HUDEP-2 (cell line): ENCODE results near the gene ADH4.
"Not testable (repeated sequence)": the region's sequence is repeated elsewhere in the genome, so short reads cannot be mapped to it uniquely, and the experiment has no call there.

Experiments used
- DNase-seq, 76 experiments: peaks; one replicate each; lab custom pipeline; 2025; ENCODE audit not compliant: unreplicated experiment in 76 of 76; lab: John Stamatoyannopoulos, UW

Gene ADH4

GRCh38 chr4:99135541-99136162 lies 8.4 kb downstream of the ADH4 start:
- no peak for DNase-seq

GRCh38 chr4:99134586-99134985 lies 9.5 kb downstream of the ADH4 start:
- no peak for DNase-seq

- no peak for DNase-seq
Observed at GRCh38 chr4:99131378-99131777, 12.7 kb downstream of the ADH4 start.

- DNase-seq: no peak
Observed at GRCh38 chr4:99126376-99126775, 17.7 kb downstream of the ADH4 start.

- no peak for DNase-seq
Observed at GRCh38 chr4:99121008-99121407, 23.1 kb downstream of the ADH4 start.

- no peak for DNase-seq
Observed at GRCh38 chr4:99120501-99120900, 23.6 kb downstream of the ADH4 start.

- DNase-seq: peak in 1 of 76 experiments; percentile 0
Observed at GRCh38 chr4:99117876-99118693, 26.0 kb downstream of the ADH4 start.

- not testable (repeated sequence) for DNase-seq
Observed at GRCh38 chr4:99117122-99117841, 26.8 kb downstream of the ADH4 start.

GRCh38 chr4:99109286-99109685 lies 34.8 kb downstream of the ADH4 start:
- not testable (repeated sequence) for DNase-seq

GRCh38 chr4:99104153-99104552 lies 39.9 kb downstream of the ADH4 start:
- no peak for DNase-seq

- no peak for DNase-seq
Observed at GRCh38 chr4:99103166-99103565, 40.9 kb downstream of the ADH4 start.

- no peak for DNase-seq
Observed at GRCh38 chr4:99102634-99103033, 41.5 kb downstream of the ADH4 start.

GRCh38 chr4:99100876-99101275 lies 43.2 kb downstream of the ADH4 start:
- no peak for DNase-seq

GRCh38 chr4:99099814-99100213 lies 44.3 kb downstream of the ADH4 start:
- not testable (repeated sequence) for DNase-seq

- DNase-seq: no peak
Observed at GRCh38 chr4:99099311-99099710, 44.8 kb downstream of the ADH4 start.

GRCh38 chr4:99091841-99092240 lies 52.3 kb downstream of the ADH4 start:
- not testable (repeated sequence) for DNase-seq

- DNase-seq: peak in 1 of 76 experiments; percentile 14
Observed at GRCh38 chr4:99091216-99091575, 52.9 kb downstream of the ADH4 start.

- DNase-seq: no peak
Observed at GRCh38 chr4:99090481-99091215, 53.4 kb downstream of the ADH4 start.

- peak in 75 of 76 experiments; percentile 16 to 87 (median 75) for DNase-seq
Observed at GRCh38 chr4:99088481-99089365, 55.4 kb downstream of the ADH4 start, which contains the start of gene ADH5. TSS of gene ADH5 (minus strand) at chr4:99088788. CDS start at chr4:99088700, 88 bp downstream.

- DNase-seq: peak in 35 of 76 experiments; percentile 1 to 53 (median 17)
Observed at GRCh38 chr4:99088023-99088449, 56.1 kb downstream of the ADH4 start.
